Endothelial cell of umbilical vein (primary cell): Measurements from ENCODE around the gene UNC119.

Experiments used
- GATA2 ChIP-seq: IDR thresholded peaks from 2 replicates; pipeline ENCODE4 v1.7.0; 2011; ENCODE audit warnings: low read depth, mild to moderate bottlenecking, moderate library complexity, mixed read lengths, low read length; ENCODE audit not compliant: insufficient read length, insufficient read depth
- POLR2A ChIP-seq: IDR thresholded peaks from 2 replicates; pipeline ENCODE4 v1.6.1; 2012; ENCODE audit warnings: low read depth, mild to moderate bottlenecking, control low read depth, low read length
- TF ChIP-seq, protein P1 (sequence below), 2 donors: IDR thresholded peaks; 1 replicate in 1 of 2; 2 replicates in 1 of 2; pipeline ENCODE4 v1.5.1; 2011; ENCODE audit warnings: low read length in 2 of 2, mild to moderate bottlenecking in 2 of 2, moderate library complexity in 2 of 2, control low read depth in 1 of 2, inconsistent platforms in 1 of 2, low read depth in 1 of 2; ENCODE audit not compliant: insufficient read depth in 1 of 2; ENCODE audit errors: extremely low read depth in 1 of 2

DNA sequence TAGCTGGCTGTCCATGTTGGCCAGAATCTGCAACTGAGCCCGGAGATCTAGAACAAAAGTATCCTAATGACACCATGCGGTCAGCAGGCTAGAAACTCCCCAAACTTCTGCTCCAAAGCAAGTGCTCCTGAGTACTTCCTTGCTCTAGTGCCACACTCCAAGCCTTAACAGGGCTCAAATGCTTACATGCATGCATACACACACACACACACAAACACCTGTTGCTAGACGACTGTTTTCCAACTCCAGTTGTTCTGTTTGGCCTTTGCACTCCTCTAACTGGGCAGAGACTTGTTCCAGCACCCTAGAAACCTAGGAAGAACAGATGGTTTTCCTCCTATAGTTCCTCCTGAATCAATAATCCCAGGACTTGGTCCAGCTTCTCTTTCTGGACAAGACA lies 32.0 kb upstream of the UNC119 start:
- TF ChIP-seq, protein P1, sequence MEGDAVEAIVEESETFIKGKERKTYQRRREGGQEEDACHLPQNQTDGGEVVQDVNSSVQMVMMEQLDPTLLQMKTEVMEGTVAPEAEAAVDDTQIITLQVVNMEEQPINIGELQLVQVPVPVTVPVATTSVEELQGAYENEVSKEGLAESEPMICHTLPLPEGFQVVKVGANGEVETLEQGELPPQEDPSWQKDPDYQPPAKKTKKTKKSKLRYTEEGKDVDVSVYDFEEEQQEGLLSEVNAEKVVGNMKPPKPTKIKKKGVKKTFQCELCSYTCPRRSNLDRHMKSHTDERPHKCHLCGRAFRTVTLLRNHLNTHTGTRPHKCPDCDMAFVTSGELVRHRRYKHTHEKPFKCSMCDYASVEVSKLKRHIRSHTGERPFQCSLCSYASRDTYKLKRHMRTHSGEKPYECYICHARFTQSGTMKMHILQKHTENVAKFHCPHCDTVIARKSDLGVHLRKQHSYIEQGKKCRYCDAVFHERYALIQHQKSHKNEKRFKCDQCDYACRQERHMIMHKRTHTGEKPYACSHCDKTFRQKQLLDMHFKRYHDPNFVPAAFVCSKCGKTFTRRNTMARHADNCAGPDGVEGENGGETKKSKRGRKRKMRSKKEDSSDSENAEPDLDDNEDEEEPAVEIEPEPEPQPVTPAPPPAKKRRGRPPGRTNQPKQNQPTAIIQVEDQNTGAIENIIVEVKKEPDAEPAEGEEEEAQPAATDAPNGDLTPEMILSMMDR (IDR thresholded peaks at IDR 0.05; ENCODE audit: extremely low read depth in 1 of 2, insufficient read depth in 1 of 2, low read depth in 1 of 2, low read length in 2 of 2): no peak
- no peak for TF ChIP-seq POLR2A
- no peak for TF ChIP-seq GATA2
